Measurements from ENCODE around the gene CEP170B. TPM values are rescaled to one million over a fixed set of nuclear protein-coding genes. Genes with fewer than 3 reads are reported as not detected.
"Not testable (repeated sequence)": the region's sequence is repeated elsewhere in the genome, so short reads cannot be mapped to it uniquely, and the experiment has no call there.

CEP170B gene
- polyA plus RNA-seq, 4 donors, result 24.9 to 33.9 (median 31.1) TPM

GRCh38 chr14:104917993-104918392 lies 52.9 kb downstream of the CEP170B start:
- H3K4me1 ChIP-seq (ENCODE audit: control insufficient read depth in 3 of 3, insufficient read depth in 2 of 3, low read depth in 1 of 3, low read length in 2 of 3), result no peaks in the 10 kb centered on the region
- no peak overlapping the region for H3K4me3 ChIP-seq (ENCODE audit: low read depth in 1 of 3, low read length in 3 of 3)
- H3K9me3 ChIP-seq (ENCODE audit: control insufficient read depth in 2 of 2, insufficient read depth in 1 of 2, low read depth in 1 of 2, low read length in 1 of 2), result no peaks in the 10 kb centered on the region
- 68 to 75% (median 71%) methylated on average over 4 of the region's 4 CpGs for WGBS, 3 donors
- no peaks in the 10 kb centered on the region for H3K36me3 ChIP-seq (ENCODE audit: control insufficient read depth in 3 of 3, insufficient read depth in 2 of 3, low read depth in 1 of 3, low read length in 3 of 3)
- H3K27me3 ChIP-seq (ENCODE audit: control insufficient read depth in 3 of 3, insufficient read depth in 3 of 3, low read length in 3 of 3), result peaks cover 0 to 5% (median 2%) of the 10 kb centered on the region in 3 donors
- H3K27ac ChIP-seq (ENCODE audit: low read depth in 1 of 3, low read length in 2 of 3), result no peak overlapping the region
- DNase-seq, result no peak
- FAIRE-seq, result no peak

- H3K9me3 ChIP-seq (ENCODE audit: control insufficient read depth in 2 of 2, insufficient read depth in 1 of 2, low read depth in 1 of 2, low read length in 1 of 2); H3K27me3 ChIP-seq (ENCODE audit: control insufficient read depth in 3 of 3, insufficient read depth in 3 of 3, low read length in 3 of 3); H3K4me1 ChIP-seq (ENCODE audit: control insufficient read depth in 3 of 3, insufficient read depth in 2 of 3, low read depth in 1 of 3, low read length in 2 of 3); H3K4me3 ChIP-seq (ENCODE audit: low read depth in 1 of 3, low read length in 3 of 3); FAIRE-seq; H3K27ac ChIP-seq (ENCODE audit: low read depth in 1 of 3, low read length in 2 of 3); DNase-seq; H3K36me3 ChIP-seq (ENCODE audit: control insufficient read depth in 3 of 3, insufficient read depth in 2 of 3, low read depth in 1 of 3, low read length in 3 of 3): not testable (repeated sequence)
- WGBS, 3 donors, result 58 to 65% (median 63%) methylated on average over 12 of the region's 12 CpGs
Observed at GRCh38 chr14:104919152-104919992, 54.3 kb downstream of the CEP170B start.

- Histone ChIP-seq H3K4me1 (ENCODE audit: control insufficient read depth in 3 of 3, insufficient read depth in 2 of 3, low read depth in 1 of 3, low read length in 2 of 3) (no peaks in the 10 kb centered on the region), H3K4me3 (ENCODE audit: low read depth in 1 of 3, low read length in 3 of 3) (no peak overlapping the region), H3K36me3 (ENCODE audit: control insufficient read depth in 3 of 3, insufficient read depth in 2 of 3, low read depth in 1 of 3, low read length in 3 of 3) (no peaks in the 10 kb centered on the region), H3K27ac (ENCODE audit: low read depth in 1 of 3, low read length in 2 of 3) (no peak overlapping the region), H3K9me3 (ENCODE audit: control insufficient read depth in 2 of 2, insufficient read depth in 1 of 2, low read depth in 1 of 2, low read length in 1 of 2) (peaks cover 0 to 8% of the 10 kb centered on the region in 2 donors), H3K27me3 (ENCODE audit: control insufficient read depth in 3 of 3, insufficient read depth in 3 of 3, low read length in 3 of 3) (peaks cover 0 to 2% (median 0%) of the 10 kb centered on the region in 3 donors)
- WGBS, 3 donors, result 47 to 60% (median 54%) methylated on average over 3 of the region's 3 CpGs
- FAIRE-seq, result no peak
- DNase-seq, result no peak
Observed at GRCh38 chr14:104919993-104920315, 54.9 kb downstream of the CEP170B start.

- DNase-seq (no peak), FAIRE-seq (no peak)
- WGBS, 3 donors, result 79 to 89% (median 84%) methylated on average over 4 of the region's 4 CpGs
- no peaks in the 10 kb centered on the region for H3K27me3 ChIP-seq (ENCODE audit: control insufficient read depth in 3 of 3, insufficient read depth in 3 of 3, low read length in 3 of 3)
- peaks cover 0 to 28% (median 0%) of the 10 kb centered on the region in 3 donors for H3K4me1 ChIP-seq (ENCODE audit: control insufficient read depth in 3 of 3, insufficient read depth in 2 of 3, low read depth in 1 of 3, low read length in 2 of 3)
- H3K9me3 ChIP-seq (ENCODE audit: control insufficient read depth in 2 of 2, insufficient read depth in 1 of 2, low read depth in 1 of 2, low read length in 1 of 2), result peaks cover 0 to 8% of the 10 kb centered on the region in 2 donors
- H3K36me3 ChIP-seq (ENCODE audit: control insufficient read depth in 3 of 3, insufficient read depth in 2 of 3, low read depth in 1 of 3, low read length in 3 of 3), result no peaks in the 10 kb centered on the region
- no peak overlapping the region for H3K4me3 ChIP-seq (ENCODE audit: low read depth in 1 of 3, low read length in 3 of 3)
- no peak overlapping the region for H3K27ac ChIP-seq (ENCODE audit: low read depth in 1 of 3, low read length in 2 of 3)
Observed at GRCh38 chr14:104923640-104924420, 58.8 kb downstream of the CEP170B start.

GRCh38 chr14:104924421-104925213 lies 59.5 kb downstream of the CEP170B start, which contains the start of gene PLD4:
Gene PLD4 (plus strand): TSS chr14:104924879. CDS start chr14:104927141, 2,262 bp downstream.
- no peak within 1 kb of the TSS for H3K4me3 ChIP-seq (ENCODE audit: low read depth in 1 of 3, low read length in 3 of 3)
- peaks cover 0 to 8% of the 10 kb centered on the region in 2 donors for H3K9me3 ChIP-seq (ENCODE audit: control insufficient read depth in 2 of 2, insufficient read depth in 1 of 2, low read depth in 1 of 2, low read length in 1 of 2)
- H3K4me1 ChIP-seq (ENCODE audit: control insufficient read depth in 3 of 3, insufficient read depth in 2 of 3, low read depth in 1 of 3, low read length in 2 of 3), result peaks cover 0 to 28% (median 0%) of the 10 kb centered on the region in 3 donors
- H3K36me3 ChIP-seq (ENCODE audit: control insufficient read depth in 3 of 3, insufficient read depth in 2 of 3, low read depth in 1 of 3, low read length in 3 of 3), result no peaks in the 10 kb centered on the region
- no peak within 1 kb of the TSS for H3K27ac ChIP-seq (ENCODE audit: low read depth in 1 of 3, low read length in 2 of 3)
- DNase-seq (no peak), FAIRE-seq (no peak)
- WGBS, 3 donors, result 69 to 88% (median 76%) methylated on average over 14 of the region's 14 CpGs
- H3K27me3 ChIP-seq (ENCODE audit: control insufficient read depth in 3 of 3, insufficient read depth in 3 of 3, low read length in 3 of 3), result peaks cover 0 to 2% (median 0%) of the 10 kb centered on the region in 3 donors

GRCh38 chr14:104925214-104925854 lies 60.3 kb downstream of the CEP170B start:
- Histone ChIP-seq H3K36me3 (ENCODE audit: control insufficient read depth in 3 of 3, insufficient read depth in 2 of 3, low read depth in 1 of 3, low read length in 3 of 3) (no peaks in the 10 kb centered on the region), H3K9me3 (ENCODE audit: control insufficient read depth in 2 of 2, insufficient read depth in 1 of 2, low read depth in 1 of 2, low read length in 1 of 2) (peaks cover 0 to 8% of the 10 kb centered on the region in 2 donors), H3K27ac (ENCODE audit: low read depth in 1 of 3, low read length in 2 of 3) (no peak overlapping the region), H3K4me1 (ENCODE audit: control insufficient read depth in 3 of 3, insufficient read depth in 2 of 3, low read depth in 1 of 3, low read length in 2 of 3) (peaks cover 0 to 28% (median 0%) of the 10 kb centered on the region in 3 donors), H3K27me3 (ENCODE audit: control insufficient read depth in 3 of 3, insufficient read depth in 3 of 3, low read length in 3 of 3) (peaks cover 0 to 8% (median 0%) of the 10 kb centered on the region in 3 donors), H3K4me3 (ENCODE audit: low read depth in 1 of 3, low read length in 3 of 3) (no peak overlapping the region)
- FAIRE-seq (no peak), DNase-seq (peak; percentile 23 to 38)
- 40 to 64% (median 47%) methylated on average over 8 to 10 of the region's 10 CpGs for WGBS, 3 donors

GRCh38 chr14:104925855-104926609 lies 61.0 kb downstream of the CEP170B start:
- no peak for DNase-seq
- Histone ChIP-seq H3K4me3 (ENCODE audit: low read depth in 1 of 3, low read length in 3 of 3) (no peak overlapping the region), H3K9me3 (ENCODE audit: control insufficient read depth in 2 of 2, insufficient read depth in 1 of 2, low read depth in 1 of 2, low read length in 1 of 2) (peaks cover 0 to 8% of the 10 kb centered on the region in 2 donors), H3K36me3 (ENCODE audit: control insufficient read depth in 3 of 3, insufficient read depth in 2 of 3, low read depth in 1 of 3, low read length in 3 of 3) (no peaks in the 10 kb centered on the region), H3K27ac (ENCODE audit: low read depth in 1 of 3, low read length in 2 of 3) (no peak overlapping the region), H3K27me3 (ENCODE audit: control insufficient read depth in 3 of 3, insufficient read depth in 3 of 3, low read length in 3 of 3) (peaks cover 0 to 14% (median 0%) of the 10 kb centered on the region in 3 donors), H3K4me1 (ENCODE audit: control insufficient read depth in 3 of 3, insufficient read depth in 2 of 3, low read depth in 1 of 3, low read length in 2 of 3) (peaks cover 0 to 28% (median 0%) of the 10 kb centered on the region in 3 donors)
- no peak for FAIRE-seq
- WGBS, 3 donors, result 77 to 85% (median 78%) methylated on average over 15 of the region's 15 CpGs
